ENCODE measurements around the gene STAC2. TPM values are rescaled to one million over a fixed set of nuclear protein-coding genes. Genes with fewer than 3 reads are reported as not detected.

Gene STAC2
- total and polyA plus RNA-seq, 2 of the 13 experiments (the other 11 are each of a cell fraction or from before 2014, with no cell fraction given): not detected

DNA sequence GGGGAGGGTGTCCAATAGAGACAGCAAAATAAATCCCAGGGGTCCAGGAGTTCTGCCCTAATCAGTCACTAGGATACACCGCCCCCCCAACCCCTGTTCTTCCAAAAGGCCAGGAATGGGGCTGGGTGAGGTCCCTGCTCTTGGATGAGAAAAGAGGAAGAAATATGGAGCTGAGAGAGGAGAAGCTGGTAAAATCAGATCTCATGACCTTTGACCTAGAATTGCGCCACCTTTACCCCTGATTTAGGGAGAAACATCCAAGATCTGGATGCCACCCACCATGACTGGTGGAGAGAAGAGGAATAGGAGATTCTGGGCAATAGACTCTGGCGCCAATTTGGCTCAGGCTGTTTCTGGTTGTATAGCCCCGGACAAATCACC is 27.6 kb downstream of the STAC2 start (continued):
- no peak for TF ChIP-seq ZNF629 (CRISPR knock-in tag; conservative IDR thresholded peaks at IDR 0.05)
- TF ChIP-seq ZNF282 (IDR thresholded peaks at IDR 0.05; ENCODE audit: partially characterized antibody): no peak
- TF ChIP-seq FLYWCH1 (CRISPR knock-in tag; IDR thresholded peaks at IDR 0.05): no peak
- TF ChIP-seq CEBPB (IDR thresholded peaks at IDR 0.05; ENCODE audit: borderline replicate concordance, low read depth, low read length): peak; percentile 48
- TF ChIP-seq SOX6 (IDR thresholded peaks at IDR 0.05): no peak
- TF ChIP-seq SOX6 (CRISPR knock-in tag; IDR thresholded peaks at IDR 0.05): no peak
- TF ChIP-seq MAZ (IDR thresholded peaks at IDR 0.05; ENCODE audit: borderline replicate concordance, low read depth, low read length): no peak
- TF ChIP-seq MAZ (CRISPR knock-in tag; IDR thresholded peaks at IDR 0.05; ENCODE audit: low read depth): no peak
- no peak for TF ChIP-seq ZBTB7B (CRISPR knock-in tag; IDR thresholded peaks at IDR 0.05)
- no peak for TF ChIP-seq ARNT2 (CRISPR knock-in tag; IDR thresholded peaks at IDR 0.05; ENCODE audit: low read depth)
- TF ChIP-seq RXRB (CRISPR knock-in tag; IDR thresholded peaks at IDR 0.05; ENCODE audit: borderline replicate concordance): peak; percentile 45; the same call in 1 of the 2 replicates
- TF ChIP-seq PPARG (CRISPR knock-in tag; conservative IDR thresholded peaks at IDR 0.05): peak; percentile 56
- TF ChIP-seq BORCS8-MEF2B (CRISPR knock-in tag; IDR thresholded peaks at IDR 0.05): no peak
- TF ChIP-seq, protein P1, sequence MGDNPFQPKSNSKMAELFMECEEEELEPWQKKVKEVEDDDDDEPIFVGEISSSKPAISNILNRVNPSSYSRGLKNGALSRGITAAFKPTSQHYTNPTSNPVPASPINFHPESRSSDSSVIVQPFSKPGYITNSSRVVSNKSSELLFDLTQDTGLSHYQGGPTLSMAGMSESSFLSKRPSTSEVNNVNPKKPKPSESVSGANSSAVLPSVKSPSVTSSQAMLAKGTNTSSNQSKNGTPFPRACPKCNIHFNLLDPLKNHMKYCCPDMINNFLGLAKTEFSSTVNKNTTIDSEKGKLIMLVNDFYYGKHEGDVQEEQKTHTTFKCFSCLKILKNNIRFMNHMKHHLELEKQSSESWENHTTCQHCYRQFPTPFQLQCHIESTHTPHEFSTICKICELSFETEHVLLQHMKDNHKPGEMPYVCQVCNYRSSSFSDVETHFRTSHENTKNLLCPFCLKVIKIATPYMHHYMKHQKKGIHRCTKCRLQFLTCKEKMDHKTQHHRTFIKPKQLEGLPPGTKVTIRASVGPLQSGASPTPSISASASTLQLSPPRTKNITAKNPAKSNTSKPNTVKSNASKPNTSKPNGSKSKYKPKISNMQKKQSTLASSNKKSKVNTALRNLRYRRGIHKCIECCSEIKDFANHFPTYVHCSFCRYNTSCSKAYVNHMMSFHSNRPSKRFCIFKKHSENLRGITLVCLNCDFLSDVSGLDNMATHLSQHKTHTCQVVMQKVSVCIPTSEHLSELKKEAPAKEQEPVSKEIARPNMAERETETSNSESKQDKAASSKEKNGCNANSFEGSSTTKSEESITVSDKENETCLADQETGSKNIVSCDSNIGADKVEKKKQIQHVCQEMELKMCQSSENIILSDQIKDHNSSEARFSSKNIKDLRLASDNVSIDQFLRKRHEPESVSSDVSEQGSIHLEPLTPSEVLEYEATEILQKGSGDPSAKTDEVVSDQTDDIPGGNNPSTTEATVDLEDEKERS (CRISPR knock-in tag; IDR thresholded peaks at IDR 0.05): no peak
- TF ChIP-seq, protein P2, sequence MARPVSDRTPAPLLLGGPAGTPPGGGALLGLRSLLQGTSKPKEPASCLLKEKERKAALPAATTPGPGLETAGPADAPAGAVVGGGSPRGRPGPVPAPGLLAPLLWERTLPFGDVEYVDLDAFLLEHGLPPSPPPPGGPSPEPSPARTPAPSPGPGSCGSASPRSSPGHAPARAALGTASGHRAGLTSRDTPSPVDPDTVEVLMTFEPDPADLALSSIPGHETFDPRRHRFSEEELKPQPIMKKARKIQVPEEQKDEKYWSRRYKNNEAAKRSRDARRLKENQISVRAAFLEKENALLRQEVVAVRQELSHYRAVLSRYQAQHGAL (CRISPR knock-in tag; IDR thresholded peaks at IDR 0.05; ENCODE audit: not compliant biosample characterization): no peak
- TF ChIP-seq, protein P3, sequence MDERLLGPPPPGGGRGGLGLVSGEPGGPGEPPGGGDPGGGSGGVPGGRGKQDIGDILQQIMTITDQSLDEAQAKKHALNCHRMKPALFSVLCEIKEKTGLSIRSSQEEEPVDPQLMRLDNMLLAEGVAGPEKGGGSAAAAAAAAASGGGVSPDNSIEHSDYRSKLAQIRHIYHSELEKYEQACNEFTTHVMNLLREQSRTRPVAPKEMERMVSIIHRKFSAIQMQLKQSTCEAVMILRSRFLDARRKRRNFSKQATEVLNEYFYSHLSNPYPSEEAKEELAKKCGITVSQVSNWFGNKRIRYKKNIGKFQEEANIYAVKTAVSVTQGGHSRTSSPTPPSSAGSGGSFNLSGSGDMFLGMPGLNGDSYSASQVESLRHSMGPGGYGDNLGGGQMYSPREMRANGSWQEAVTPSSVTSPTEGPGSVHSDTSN (CRISPR knock-in tag; IDR thresholded peaks at IDR 0.05): no peak
- no peak for TF ChIP-seq ZNF720 (CRISPR knock-in tag; IDR thresholded peaks at IDR 0.05)
- no peak for TF ChIP-seq TCF7 (IDR thresholded peaks at IDR 0.05; ENCODE audit: low read depth)
- TF ChIP-seq HNF4G (IDR thresholded peaks at IDR 0.05; ENCODE audit: borderline replicate concordance, low read depth, low read length): no peak
- no peak for TF ChIP-seq HNF4G (CRISPR knock-in tag; IDR thresholded peaks at IDR 0.05; ENCODE audit: borderline replicate concordance, low read depth)
- TF ChIP-seq, protein P4, sequence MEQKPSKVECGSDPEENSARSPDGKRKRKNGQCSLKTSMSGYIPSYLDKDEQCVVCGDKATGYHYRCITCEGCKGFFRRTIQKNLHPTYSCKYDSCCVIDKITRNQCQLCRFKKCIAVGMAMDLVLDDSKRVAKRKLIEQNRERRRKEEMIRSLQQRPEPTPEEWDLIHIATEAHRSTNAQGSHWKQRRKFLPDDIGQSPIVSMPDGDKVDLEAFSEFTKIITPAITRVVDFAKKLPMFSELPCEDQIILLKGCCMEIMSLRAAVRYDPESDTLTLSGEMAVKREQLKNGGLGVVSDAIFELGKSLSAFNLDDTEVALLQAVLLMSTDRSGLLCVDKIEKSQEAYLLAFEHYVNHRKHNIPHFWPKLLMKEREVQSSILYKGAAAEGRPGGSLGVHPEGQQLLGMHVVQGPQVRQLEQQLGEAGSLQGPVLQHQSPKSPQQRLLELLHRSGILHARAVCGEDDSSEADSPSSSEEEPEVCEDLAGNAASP (CRISPR knock-in tag; IDR thresholded peaks at IDR 0.05; ENCODE audit: borderline replicate concordance): no peak
- TF ChIP-seq ZNF235 (CRISPR knock-in tag; IDR thresholded peaks at IDR 0.05; ENCODE audit: borderline replicate concordance): no peak
- TF ChIP-seq ZNF780A (CRISPR knock-in tag; IDR thresholded peaks at IDR 0.05): no peak
- TF ChIP-seq, protein P5, sequence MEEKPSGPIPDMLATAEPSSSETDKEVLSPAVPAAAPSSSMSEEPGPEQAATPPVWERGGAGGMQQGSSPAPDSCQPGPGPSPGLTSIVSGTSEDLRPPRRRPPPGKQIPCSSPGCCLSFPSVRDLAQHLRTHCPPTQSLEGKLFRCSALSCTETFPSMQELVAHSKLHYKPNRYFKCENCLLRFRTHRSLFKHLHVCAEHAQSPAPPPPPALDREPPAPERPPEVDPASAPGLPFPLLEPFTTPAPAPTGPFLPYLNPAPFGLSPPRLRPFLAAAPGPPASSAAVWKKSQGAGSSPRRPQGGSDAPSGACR (CRISPR knock-in tag; IDR thresholded peaks at IDR 0.05): no peak
- peak; percentile 39; the same call in 1 of the 2 replicates for TF ChIP-seq NR2F6 (IDR thresholded peaks at IDR 0.05)
- peak; percentile 51 for TF ChIP-seq NR2F6 (CRISPR knock-in tag; IDR thresholded peaks at IDR 0.05)
- TF ChIP-seq THAP11 (CRISPR knock-in tag; IDR thresholded peaks at IDR 0.05): no peak
